ENCODE data around the gene KIAA1549. TPM values are rescaled to one million over a fixed set of nuclear protein-coding genes. Genes with fewer than 3 reads are reported as not detected.

The KIAA1549 gene
- total and polyA plus RNA-seq, 2 donors: 1.6 to 4.6 TPM

DNA sequence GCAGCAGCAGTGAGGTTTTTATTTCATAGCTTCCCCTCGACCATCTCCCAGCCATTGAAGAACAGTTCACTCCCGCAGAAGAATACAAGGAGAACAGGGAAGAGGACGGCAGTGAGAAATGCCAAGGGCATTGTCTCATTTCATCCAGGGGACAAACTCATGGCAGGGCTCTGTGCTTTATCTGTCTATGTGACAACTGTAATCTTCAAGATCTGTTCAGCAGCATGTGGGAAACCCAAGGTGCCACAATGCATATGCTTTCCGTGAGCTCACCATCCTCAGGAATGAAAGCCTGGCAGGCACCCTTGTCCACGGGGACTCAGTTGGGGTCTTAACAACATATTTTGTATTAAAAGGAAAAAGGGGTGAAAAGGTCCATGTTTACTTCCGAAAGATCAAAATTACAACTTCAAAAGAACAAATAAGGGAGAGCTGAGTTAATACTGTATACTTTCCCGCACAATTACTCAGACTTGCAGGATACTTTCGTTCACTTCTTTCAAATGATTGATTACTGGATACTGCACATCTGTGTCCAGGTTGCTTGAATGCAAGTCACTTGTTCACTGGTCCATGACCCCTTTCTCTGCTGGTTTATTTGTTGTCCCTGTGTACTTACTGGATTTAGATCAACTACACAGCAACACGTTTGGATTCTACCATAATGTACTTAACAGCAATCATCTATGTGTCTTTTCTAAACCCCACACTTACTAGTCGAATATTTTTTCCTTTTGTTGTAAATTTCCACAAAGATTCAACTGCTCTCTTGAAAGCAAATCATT lies 93.1 kb downstream of the KIAA1549 start:
- no peaks in the 10 kb centered on the region for H3K36me3 ChIP-seq (ENCODE audit: insufficient read depth)
- WGBS: 87% methylated on average over 10 of the region's 10 CpGs
- H3K4me3 ChIP-seq (ENCODE audit: low read depth, low read length): no peak overlapping the region
- no peak overlapping the region for H3K27ac ChIP-seq (ENCODE audit: low read depth)
- H3K4me1 ChIP-seq (ENCODE audit: insufficient read depth): no peaks in the 10 kb centered on the region
- no peak for DNase-seq (ENCODE audit: extremely low spot score)

DNA sequence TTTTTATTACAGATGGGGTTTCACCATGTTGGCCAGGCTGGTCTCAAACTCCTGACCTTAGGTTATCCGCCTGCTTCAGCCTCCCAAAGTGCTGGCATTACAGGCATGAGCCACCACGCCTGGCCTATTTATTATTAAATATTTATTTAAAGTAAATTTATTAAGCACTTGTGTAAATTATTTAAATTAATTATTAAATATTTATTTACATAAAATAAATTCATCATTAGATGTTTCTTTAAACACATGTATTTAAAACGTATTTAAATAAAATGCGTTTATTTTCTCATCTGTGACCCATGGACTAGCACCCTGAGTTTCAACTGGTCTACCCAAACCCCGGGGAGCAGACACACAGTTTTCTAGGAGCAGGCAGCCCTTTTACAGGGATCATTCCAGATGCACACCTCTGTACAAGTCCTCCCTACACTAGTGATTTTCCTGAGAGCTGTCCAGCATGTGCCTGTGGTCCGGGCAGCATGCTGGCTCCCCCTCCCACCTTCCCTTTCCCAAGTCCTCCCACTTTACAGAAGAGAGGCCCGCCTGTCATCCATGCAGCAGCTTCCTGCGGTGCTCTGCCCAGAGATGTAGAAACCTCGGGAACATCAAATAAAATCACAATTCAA lies 94.0 kb downstream of the KIAA1549 start:
- no peak for DNase-seq (ENCODE audit: extremely low spot score)
- Histone ChIP-seq H3K36me3 (ENCODE audit: insufficient read depth) (no peaks in the 10 kb centered on the region), H3K27ac (ENCODE audit: low read depth) (no peak overlapping the region), H3K4me1 (ENCODE audit: insufficient read depth) (no peaks in the 10 kb centered on the region), H3K4me3 (ENCODE audit: low read depth, low read length) (no peak overlapping the region)
- WGBS: 87% methylated on average over 9 of the region's 9 CpGs

DNA sequence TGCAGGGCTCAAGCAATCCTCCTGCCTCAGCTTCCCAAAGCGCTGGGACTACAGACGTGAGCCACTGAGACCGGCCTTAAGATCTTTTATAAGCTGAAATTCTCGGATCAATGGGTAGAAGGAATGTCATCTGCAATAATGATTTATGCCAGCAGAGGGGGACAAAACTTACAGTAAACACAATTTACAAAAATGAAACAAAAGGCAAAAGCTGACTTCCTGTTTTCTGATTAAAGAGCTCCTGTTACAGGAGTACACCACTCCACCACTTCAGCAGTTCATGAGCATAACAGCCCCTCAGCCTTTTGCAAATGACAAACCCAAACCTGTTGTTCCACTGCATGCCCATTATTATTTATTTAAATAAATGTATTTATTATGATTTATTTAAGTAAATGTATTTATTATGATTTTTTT lies 94.7 kb downstream of the KIAA1549 start:
- H3K27ac ChIP-seq (ENCODE audit: low read depth): no peak overlapping the region
- DNase-seq (ENCODE audit: extremely low spot score): no peak
- no peak overlapping the region for H3K4me3 ChIP-seq (ENCODE audit: low read depth, low read length)
- WGBS: 46% methylated on average over 4 of the region's 4 CpGs
- H3K36me3 ChIP-seq (ENCODE audit: insufficient read depth): no peaks in the 10 kb centered on the region
- no peaks in the 10 kb centered on the region for H3K4me1 ChIP-seq (ENCODE audit: insufficient read depth)

DNA sequence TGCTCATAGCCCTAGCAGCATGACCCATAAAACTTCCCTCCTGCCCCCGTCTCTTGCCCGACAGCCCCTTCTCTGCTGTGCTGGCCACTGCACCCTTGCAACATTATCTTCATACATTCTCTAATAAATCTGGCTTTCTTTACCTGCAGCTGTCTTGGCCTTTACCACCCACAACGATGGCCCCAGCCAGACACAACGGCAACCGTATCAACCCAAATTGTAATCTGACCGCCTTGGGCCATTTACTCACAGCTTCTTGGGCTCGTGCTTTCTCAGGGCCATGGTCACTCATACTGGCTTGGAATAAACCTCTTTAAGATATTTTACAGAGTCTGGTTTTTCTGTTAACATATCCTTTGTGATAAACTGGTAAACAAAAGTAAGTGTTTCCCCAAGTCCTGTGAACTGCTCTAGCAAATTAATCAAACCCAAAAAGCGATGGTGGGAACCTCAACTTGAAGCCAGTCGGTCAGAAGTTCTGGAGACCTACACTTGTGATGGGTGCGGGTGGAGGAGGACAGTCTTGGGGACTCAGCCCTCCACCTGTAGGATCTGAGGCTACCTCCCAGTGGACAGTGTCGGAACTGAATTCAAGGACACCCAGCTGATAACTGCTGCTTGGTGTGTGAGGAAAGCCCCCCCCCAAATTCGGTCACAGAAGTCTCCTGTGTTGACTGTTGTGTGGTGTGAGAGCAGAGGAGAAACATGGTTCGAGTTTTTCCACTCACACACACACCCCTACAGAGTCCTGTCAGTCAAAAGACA lies 95.6 kb downstream of the KIAA1549 start:
- no peaks in the 10 kb centered on the region for H3K4me1 ChIP-seq (ENCODE audit: insufficient read depth)
- WGBS: 91% methylated on average over 13 of the region's 13 CpGs
- H3K27ac ChIP-seq (ENCODE audit: low read depth): no peak overlapping the region
- no peaks in the 10 kb centered on the region for H3K36me3 ChIP-seq (ENCODE audit: insufficient read depth)
- no peak overlapping the region for H3K4me3 ChIP-seq (ENCODE audit: low read depth, low read length)
- no peak for DNase-seq (ENCODE audit: extremely low spot score)

DNA sequence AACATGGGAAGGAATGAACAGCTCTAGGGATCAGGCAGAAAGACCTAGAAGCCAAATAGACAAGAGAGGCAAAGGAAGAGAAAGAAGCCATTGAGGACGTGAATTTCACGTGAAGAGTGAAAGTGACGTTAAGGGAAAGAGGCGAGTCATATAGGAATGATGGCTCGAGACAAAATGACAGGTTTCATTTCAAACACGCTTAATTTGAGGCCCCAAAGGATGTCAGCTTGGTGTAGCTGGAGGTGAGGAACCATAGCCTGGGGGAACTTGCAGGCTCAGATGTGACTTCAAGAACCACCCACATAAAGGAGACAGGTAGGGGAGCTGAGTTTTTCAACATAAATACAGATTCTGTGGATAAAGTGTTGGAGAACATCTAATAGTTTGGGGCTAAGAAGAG lies 98.9 kb downstream of the KIAA1549 start:
- H3K36me3 ChIP-seq (ENCODE audit: insufficient read depth): no peaks in the 10 kb centered on the region
- no peak overlapping the region for H3K4me3 ChIP-seq (ENCODE audit: low read depth, low read length)
- WGBS: 94% methylated on average over 6 of the region's 6 CpGs
- H3K4me1 ChIP-seq (ENCODE audit: insufficient read depth): no peaks in the 10 kb centered on the region
- no peak for DNase-seq (ENCODE audit: extremely low spot score)
- no peak overlapping the region for H3K27ac ChIP-seq (ENCODE audit: low read depth)

DNA sequence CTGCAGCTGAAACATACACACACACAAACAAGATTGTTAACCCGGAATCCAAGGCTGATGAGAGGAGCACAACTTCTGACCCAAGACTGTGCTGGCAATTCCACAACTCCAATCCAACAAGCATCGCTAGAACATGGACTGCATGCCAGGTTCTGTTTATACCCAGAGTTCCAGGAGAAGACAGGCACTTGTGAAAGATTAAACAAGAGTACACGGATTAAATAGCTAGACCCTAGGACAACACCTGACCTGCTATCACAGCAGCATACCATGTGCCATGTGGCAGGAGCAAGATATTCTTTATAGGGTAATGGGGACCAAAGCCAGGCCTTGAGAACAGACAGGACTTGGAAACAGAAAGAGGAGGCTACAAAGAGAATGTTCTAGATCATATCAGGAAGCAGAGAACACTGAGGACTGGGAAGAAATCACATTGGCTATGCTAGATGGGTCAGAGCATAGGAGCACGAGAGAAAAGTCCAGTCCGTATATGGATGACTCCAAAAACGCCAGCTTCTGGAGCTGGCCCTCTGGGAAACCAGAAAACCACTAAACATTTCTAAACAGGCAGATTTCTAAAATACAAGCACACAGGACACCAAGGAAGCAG lies 99.5 kb downstream of the KIAA1549 start:
- WGBS: 70% methylated on average over 6 of the region's 6 CpGs
- DNase-seq (ENCODE audit: extremely low spot score): no peak
- Histone ChIP-seq H3K36me3 (ENCODE audit: insufficient read depth) (no peaks in the 10 kb centered on the region), H3K27ac (ENCODE audit: low read depth) (no peak overlapping the region), H3K4me1 (ENCODE audit: insufficient read depth) (no peaks in the 10 kb centered on the region), H3K4me3 (ENCODE audit: low read depth, low read length) (no peak overlapping the region)

DNA sequence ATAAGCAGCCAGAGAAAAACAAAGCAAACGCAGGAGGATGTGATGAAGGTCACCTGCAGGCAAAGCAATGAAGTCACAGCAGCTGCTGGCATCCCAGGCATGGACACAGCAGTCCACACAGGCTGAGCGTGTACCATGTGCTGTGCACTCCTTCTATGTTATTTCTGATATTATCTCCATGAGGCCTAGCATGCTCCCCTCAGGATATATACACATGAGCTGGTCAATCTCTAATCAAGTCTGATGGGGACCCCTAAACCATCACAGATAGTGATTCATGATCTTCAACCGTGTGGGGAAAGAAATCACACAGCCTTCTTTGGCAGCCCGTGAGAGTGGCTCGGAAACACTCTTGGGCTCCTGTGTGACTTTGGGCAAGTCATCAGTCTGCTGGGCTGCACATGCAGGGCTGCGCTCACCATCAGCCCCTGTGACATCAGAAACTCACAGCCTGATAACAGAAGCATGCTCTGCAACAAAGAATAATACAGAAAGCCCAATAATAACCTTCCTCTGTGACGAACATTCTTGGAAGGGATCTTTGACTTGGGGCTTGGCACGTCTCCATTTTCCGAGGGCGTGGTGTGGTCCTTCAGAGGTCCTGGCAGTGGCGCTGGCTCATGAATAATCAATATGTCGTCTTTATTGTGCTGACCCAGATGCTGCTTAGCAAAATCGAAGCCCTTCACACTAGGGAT lies 100.2 kb downstream of the KIAA1549 start:
- no peak for DNase-seq (ENCODE audit: extremely low spot score)
- no peak overlapping the region for H3K4me3 ChIP-seq (ENCODE audit: low read depth, low read length)
- 69% methylated on average over 13 of the region's 13 CpGs for WGBS
- H3K4me1 ChIP-seq (ENCODE audit: insufficient read depth): no peaks in the 10 kb centered on the region
- no peak overlapping the region for H3K27ac ChIP-seq (ENCODE audit: low read depth)
- H3K36me3 ChIP-seq (ENCODE audit: insufficient read depth): no peaks in the 10 kb centered on the region

DNA sequence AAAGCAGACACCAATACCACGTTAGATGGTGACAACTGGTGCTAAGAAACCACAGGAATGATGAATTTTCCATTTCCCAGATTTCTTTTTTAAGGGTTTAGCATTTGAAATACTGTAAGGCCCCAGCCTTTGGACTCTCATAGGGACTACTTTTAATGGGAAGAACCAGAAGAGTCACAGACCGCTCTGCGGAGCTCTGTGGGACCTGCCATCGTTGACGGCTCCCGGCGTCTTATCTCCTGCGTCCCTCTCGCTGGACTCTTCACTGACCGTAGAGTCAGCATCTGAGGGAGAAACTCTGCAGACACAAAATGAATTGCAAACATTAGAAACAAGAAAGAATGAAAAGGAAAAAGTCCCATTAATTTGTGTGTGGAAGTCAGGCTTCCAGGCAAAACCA lies 101.8 kb downstream of the KIAA1549 start:
- Histone ChIP-seq H3K4me3 (ENCODE audit: low read depth, low read length) (no peak overlapping the region), H3K27ac (ENCODE audit: low read depth) (no peak overlapping the region), H3K36me3 (ENCODE audit: insufficient read depth) (no peaks in the 10 kb centered on the region), H3K4me1 (ENCODE audit: insufficient read depth) (no peaks in the 10 kb centered on the region)
- WGBS: 91% methylated on average over 10 of the region's 10 CpGs
- no peak for DNase-seq (ENCODE audit: extremely low spot score)

DNA sequence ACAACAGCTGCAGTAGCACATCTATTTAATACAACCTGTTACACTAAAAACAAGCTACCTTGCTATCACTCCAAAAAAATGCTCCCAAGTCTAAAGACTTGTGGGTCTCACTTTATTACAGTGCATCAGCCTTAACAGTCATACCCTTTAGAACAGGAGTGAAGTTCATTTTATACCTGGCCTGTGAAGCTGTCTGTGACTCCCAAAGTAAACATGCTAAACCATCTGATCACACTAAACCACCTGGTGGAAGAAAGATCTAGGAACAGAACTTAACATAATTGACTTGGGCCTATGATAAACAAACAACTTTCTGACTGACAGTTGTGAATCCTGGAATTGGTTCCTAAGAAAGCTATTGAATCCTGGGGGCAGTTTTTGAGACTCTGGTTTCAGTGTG lies 102.3 kb downstream of the KIAA1549 start:
- DNase-seq (ENCODE audit: extremely low spot score): no peak
- Histone ChIP-seq H3K4me3 (ENCODE audit: low read depth, low read length) (no peak overlapping the region), H3K27ac (ENCODE audit: low read depth) (no peak overlapping the region), H3K36me3 (ENCODE audit: insufficient read depth) (no peaks in the 10 kb centered on the region), H3K4me1 (ENCODE audit: insufficient read depth) (no peaks in the 10 kb centered on the region)

DNA sequence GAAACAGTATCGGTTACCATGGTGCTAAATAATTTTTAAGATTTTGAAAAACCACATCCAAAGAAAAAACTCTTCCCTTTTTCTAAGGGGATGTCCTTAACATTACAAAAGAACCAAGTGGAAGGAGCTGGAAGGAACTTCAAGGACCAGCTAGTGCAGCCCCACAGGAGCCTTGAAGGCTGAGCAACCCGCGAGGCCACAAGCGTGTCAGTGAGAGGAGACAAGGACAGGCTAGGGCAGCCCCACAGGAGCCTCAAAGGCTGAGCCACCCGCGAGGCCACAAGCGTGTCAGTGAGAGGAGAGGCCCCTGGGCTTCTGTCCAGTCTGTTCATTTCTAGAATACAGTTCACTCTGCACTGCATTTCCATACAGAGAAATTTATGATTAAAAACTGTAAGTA lies 103.1 kb downstream of the KIAA1549 start:
- Histone ChIP-seq H3K36me3 (ENCODE audit: insufficient read depth) (no peaks in the 10 kb centered on the region), H3K4me3 (ENCODE audit: low read depth, low read length) (no peak overlapping the region), H3K4me1 (ENCODE audit: insufficient read depth) (no peaks in the 10 kb centered on the region), H3K27ac (ENCODE audit: low read depth) (no peak overlapping the region)
- DNase-seq (ENCODE audit: extremely low spot score): no peak
- 88% methylated on average over 7 of the region's 7 CpGs for WGBS

DNA sequence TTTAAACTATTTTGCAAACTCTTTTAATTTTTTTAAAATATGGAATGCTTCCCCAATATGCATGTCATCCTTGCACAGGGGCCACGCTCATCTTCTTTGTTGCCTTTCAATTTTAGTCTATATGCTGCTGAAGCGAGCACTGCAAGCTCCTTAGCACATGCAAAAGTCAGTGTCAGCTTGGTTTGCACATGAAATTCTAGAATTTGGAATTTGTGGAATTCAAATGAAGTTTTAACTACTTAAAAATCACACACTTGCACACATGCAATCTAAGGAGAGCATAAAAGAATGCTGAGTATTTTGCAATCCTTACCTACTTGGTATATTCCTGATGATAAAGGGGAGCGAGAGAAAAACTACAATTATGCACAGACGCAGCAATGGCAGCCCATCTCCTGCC lies 104.9 kb downstream of the KIAA1549 start:
- H3K4me1 ChIP-seq (ENCODE audit: insufficient read depth): no peaks in the 10 kb centered on the region
- no peak overlapping the region for H3K4me3 ChIP-seq (ENCODE audit: low read depth, low read length)
- no peak overlapping the region for H3K27ac ChIP-seq (ENCODE audit: low read depth)
- 91% methylated on average over 4 of the region's 4 CpGs for WGBS
- no peaks in the 10 kb centered on the region for H3K36me3 ChIP-seq (ENCODE audit: insufficient read depth)
- DNase-seq (ENCODE audit: extremely low spot score): no peak

DNA sequence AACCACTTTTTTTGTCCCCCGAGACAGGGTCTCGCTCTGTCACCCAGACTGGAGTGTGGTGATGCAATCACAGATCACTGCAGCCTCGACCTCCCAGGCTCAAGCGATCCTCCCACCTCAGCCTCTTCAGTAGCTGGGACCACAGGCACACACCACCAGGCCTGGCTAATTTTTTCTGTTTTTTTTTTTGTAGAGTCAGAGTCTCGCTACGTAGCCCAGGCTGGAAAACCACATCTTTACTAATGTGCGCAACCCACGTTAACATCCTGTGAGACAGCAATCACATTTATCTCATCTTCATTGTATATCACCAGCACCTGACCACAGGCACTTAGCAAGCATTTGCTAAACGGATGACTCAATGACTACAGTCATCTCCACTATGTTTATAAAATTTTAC lies 105.4 kb downstream of the KIAA1549 start:
- 89% methylated on average over 9 of the region's 9 CpGs for WGBS
- no peaks in the 10 kb centered on the region for H3K4me1 ChIP-seq (ENCODE audit: insufficient read depth)
- no peaks in the 10 kb centered on the region for H3K36me3 ChIP-seq (ENCODE audit: insufficient read depth)
- no peak overlapping the region for H3K27ac ChIP-seq (ENCODE audit: low read depth)
- H3K4me3 ChIP-seq (ENCODE audit: low read depth, low read length): no peak overlapping the region
- DNase-seq (ENCODE audit: extremely low spot score): no peak

DNA sequence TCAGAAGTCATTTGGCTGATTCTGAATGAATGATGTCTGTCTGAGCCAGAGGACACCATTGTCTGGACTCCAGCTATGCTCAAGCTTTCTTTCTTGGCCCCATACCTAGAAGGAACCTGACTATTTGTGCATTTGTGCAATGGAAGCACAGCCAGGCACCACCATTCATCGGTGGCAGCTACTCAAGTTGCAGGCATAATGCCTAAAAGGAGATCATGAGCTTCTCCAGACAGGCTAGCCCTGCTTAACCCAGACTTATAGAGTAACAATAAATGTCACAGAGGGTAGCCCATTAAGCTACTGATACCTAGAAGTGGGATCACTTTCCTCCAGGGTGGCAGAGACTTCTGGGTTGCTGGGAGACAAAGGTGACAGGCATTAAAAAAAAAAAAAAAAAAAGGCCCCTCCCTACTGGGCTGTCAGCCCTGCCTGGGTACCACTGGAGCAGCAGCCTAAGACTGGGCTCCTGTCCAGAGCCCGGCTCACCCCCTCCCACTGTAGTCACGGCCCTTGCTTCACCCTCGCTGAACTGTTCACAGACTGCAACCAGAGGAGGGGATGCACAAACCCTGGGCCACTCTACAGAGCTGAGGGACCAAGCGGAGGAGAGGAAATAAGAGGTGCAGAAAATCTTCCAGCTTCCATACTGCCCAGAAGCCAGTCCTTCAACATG lies 107.8 kb downstream of the KIAA1549 start:
- H3K4me3 ChIP-seq (ENCODE audit: low read depth, low read length): no peak overlapping the region
- WGBS: 58% methylated on average over 5 of the region's 5 CpGs
- peaks cover 2% of the 10 kb centered on the region for H3K36me3 ChIP-seq (ENCODE audit: insufficient read depth)
- no peak for DNase-seq (ENCODE audit: extremely low spot score)
- no peaks in the 10 kb centered on the region for H3K4me1 ChIP-seq (ENCODE audit: insufficient read depth)
- no peak overlapping the region for H3K27ac ChIP-seq (ENCODE audit: low read depth)

Data from urinary bladder (tissue), 4 donors.